HG02763 (cell line): ENCODE measurements around the gene MTX1.
"Not testable (repeated sequence)": the region's sequence is repeated elsewhere in the genome, so short reads cannot be mapped to it uniquely, and the experiment has no call there.

Source experiments
- ATAC-seq: cut with Tn5 transposase; IDR thresholded peaks from one replicate; pipeline ENCODE4 v1.9.1; 2021; ENCODE audit warnings: mild to moderate bottlenecking, moderate library complexity; ENCODE audit not compliant: unreplicated experiment

MTX1 gene

DNA sequence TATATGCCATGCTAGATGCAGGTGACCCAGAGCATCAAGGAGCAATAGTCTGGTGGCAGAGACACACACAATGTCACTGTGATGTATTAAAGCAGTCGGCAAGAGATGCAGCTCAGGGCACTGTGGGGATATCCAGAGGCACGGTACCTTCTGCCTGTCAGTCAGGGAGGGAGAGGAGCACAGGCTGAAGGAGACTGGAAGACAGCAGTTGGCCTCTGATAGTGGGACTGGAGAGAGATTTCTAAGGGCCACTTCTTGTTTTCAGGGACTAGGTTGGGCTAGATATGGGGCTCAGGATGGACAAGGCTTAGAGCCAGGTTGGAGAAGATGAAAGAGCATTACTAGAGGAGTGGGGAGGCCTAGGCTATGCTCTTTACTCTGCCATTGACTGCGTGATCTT is 22.8 kb downstream of the MTX1 start:
- ATAC-seq, result not testable (repeated sequence)

DNA sequence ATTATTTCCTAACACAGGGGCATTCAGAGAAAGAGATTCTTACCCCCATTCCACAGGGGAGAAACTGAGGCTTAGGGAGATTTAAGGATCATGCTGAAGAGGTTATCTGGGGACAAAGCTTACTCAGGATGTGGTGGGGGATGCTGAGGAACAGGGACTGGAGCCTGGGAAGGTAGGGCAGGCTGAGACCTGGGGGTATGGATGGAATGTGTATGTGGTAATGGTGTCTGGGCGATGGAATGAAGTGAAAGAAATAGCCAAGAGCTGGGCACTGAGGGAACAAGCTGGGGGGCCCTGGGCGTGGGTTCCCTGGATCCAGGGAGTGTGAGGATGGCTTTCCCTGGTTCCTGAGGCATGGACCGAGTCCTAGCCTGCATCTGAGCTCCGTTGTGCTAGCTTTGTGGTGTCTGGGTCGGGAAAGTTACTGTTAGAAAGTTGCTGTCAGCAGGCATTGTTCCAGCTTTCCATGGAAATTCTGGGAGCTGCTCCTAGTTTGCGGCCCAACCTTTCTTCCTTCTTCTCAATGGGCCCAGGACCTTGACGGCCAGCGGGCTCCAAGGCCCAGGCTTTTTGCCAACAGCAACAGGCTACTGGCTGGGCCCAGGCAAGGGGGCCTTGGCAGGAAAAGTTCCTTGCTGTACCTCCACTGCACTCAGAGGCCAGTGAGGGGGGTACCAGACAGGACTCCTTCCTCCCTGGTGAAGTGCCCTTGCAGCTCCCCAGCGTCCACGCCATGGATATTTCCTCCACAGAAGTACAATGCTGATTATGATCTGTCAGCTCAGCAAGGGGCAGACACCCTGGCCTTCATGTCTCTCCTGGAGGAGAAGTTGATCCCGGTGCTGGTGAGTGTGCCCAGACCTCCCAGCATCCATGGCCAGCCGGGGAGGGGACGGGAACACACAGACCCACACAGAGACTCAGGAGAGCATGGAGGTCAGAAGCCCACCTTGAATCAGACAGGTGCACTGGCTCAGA is 23.8 kb downstream of the MTX1 start:
- not testable (repeated sequence) for ATAC-seq

- ATAC-seq, result not testable (repeated sequence)
These were observed 25.0 kb downstream of the MTX1 start for GRCh38 chr1:155233502-155233901.

DNA sequence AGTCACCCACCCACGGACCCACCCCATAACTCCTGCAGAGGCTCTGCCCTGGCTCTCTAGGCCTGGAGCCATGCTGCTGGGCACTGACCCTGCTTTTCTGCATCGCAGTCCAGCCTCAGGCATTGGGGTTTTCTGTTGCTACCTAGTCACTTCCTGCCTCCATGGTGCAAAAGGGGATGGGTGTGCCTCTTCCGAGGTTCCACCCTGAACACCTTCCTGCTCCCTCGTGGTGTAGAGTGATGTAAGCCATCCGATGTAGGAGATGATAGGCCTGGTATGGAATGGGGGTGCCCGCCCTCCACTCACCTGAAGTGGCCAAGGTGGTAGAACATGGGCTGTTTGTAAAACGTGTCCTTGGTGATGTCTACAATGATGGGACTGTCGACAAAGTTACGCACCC is 26.9 kb downstream of the MTX1 start:
- ATAC-seq, result not testable (repeated sequence)

- no peak for ATAC-seq
These were observed 28.0 kb downstream of the MTX1 start for GRCh38 chr1:155236451-155236850.

DNA sequence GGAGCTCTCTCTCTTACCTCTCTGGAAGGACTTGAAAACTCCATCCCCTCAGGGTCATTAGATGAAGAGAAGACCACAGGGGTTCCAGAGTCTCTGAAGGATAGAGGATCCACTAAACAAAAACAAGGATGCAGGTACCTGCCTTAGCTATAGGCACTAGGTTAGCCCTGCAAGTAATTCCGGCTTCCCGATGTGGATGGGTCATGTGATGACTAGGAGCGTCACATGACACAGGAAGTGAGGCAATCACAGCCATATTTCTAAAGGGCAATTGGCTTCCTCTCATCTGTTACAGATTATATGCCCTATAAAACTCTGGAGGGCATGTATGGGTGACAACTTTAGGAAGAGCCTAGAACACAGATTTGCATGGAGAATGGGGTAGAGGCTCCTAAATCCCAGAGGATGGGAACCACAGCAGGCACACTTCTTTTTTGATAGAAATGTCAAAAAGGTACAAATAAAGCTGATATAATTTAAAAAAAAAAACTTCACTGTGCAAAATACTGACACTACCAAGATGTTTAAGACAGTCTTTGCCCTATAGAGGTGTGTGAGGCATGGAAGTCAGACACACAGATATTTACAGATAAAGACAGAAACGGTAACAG is 32.7 kb downstream of the MTX1 start:
- no peak for ATAC-seq

- ATAC-seq, result no peak
These were observed 33.4 kb downstream of the MTX1 start for GRCh38 chr1:155241841-155242264.

GRCh38 chr1:155242805-155243358 is 34.4 kb downstream of the MTX1 start:
- no peak for ATAC-seq

DNA sequence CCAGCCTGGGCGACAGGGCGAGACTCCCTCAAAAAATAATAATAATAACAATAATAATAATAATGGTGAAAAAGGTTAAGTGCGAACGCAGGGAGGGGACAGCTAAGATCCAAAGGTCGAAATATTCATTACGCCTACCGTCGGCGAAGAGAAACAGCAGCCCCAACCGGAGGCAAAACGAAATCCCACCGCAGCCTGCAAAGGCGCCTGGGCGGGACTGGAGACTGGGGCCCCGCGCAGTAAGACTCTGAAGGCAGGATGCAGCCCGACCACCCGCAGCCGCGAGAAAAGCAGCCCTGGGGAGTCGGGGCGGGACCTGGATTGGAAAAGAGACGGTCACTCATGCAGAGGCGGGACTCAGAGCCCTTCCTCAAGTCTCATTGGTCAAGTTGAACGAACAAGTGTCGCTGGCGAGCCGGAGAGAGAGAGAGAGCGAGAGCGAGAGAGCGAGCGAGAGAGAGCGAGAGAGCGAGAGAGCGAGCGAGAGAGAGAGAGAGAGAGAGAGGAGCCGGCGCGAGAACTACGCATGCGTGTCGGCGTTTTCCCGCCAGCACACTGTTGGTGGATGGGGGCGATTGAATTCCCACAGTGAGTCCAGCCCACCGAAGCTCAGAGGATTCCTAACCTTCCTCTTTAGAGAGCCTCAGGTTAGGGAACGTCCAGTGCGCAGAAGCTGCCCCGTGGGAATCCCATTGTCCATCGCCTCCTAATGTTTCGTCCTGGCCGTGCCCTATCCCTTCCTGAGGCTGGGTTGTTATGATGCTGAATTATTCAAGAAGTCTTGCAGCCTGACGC is 36.1 kb downstream of the MTX1 start:
- ATAC-seq, result peak; percentile 90

GRCh38 chr1:155245163-155245524 is 36.6 kb downstream of the MTX1 start:
- no peak for ATAC-seq

- ATAC-seq, result not testable (repeated sequence)
These were observed 38.3 kb downstream of the MTX1 start for GRCh38 chr1:155246796-155247195.

GRCh38 chr1:155247667-155248553 is 39.4 kb downstream of the MTX1 start:
- ATAC-seq, result no peak

DNA sequence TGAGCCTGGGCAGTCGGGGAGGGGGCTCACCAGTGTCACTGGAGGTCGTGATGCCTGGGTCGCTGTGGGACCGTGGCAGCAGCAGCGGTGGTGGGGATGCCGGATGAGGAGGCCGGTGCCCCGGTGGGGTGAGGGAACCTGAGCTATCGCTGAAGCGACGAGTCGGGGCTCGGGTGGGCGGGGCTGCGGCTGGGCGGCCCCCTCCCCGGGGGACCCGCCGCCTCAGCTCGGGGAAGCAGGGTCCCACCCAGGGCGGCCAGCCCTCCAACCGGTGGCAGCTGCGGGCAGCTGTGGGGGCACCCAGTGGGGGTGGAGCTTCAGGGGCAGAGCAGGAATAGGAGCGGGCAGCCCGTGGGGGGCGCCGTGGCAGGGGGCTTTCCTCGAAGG is 41.7 kb downstream of the MTX1 start:
- no peak for ATAC-seq

DNA sequence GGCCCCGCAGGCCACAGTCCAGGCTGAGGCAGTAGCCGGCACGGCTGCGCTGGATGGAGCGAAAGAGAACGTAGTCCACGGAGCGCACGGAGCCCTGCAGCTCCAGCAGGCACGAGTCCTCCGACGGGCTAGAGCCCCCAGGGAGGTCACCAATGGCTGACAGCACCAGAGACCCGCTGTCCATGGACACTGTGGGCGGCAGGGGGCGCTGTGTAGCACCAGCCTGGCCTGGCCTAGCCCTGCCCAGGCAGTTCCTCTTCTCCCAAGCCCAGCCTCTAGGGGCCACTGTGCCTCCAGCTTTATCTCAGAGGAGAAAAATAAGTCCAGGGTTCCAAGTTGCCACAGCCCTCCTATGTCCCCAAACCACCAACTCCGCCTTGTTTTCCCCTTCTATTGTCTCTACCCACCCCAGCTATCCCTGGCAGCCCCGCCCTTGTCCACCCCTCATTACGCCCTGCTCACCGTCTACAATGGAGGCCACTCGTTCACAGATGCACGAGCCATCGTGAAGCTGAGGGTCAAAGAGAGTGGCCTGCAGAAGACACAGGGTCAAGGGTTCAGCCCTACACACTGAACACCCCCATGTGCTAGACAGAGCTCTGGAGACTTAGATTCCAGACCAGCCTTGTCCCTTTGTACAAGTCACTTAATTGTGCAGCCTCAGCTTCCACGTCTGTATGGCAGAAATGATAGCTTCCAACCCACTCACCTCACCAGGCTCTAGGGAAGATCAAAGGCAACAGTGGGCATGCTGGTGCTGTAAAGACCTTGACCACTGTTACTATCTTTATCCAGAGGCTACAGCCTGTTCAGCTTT is 42.3 kb downstream of the MTX1 start:
- ATAC-seq, result peak; percentile 87

DNA sequence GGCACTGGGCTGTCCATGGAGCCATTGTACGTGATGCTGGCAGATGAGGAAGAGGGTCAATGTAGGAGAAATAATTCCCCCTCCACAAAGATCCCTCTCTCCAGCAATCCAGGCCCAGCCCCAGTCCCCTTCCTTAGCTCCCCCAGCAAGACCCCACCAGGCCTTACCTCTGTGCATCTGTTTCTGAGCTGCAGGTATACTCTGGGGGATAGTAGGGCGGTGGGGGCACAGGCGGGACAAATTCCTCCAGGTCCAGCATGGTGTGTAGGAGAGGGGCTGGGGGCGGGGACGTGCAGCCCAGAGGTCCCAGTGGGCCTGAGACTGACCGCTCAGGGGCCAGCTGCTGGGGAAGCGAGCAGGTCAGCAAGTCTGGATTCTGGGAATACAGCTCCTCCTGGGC is 43.1 kb downstream of the MTX1 start:
- no peak for ATAC-seq

- no peak for ATAC-seq
These were observed 44.7 kb downstream of the MTX1 start for GRCh38 chr1:155253208-155253607.

DNA sequence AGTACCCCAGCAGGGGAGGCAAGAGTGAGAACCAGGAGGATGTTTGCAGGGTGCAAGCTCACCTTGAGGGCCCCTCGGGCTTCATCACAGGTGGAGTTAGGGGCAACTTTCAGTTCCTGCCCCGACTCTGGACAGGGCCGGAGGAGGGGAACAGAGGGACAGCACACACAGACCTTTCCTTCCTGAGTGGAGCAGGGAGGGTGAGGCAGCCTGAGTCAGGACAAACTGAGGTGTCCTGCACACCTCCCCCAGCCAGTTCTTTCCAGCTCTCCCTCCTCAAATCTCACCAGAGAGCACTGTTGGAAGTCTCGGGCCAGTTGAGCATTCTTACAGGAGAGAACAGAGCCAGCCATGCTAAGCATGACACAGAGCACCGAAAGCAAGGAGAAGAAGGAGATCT is 45.3 kb downstream of the MTX1 start:
- no peak for ATAC-seq

- ATAC-seq, result no peak
These were observed 45.8 kb downstream of the MTX1 start for GRCh38 chr1:155254228-155254713.

DNA sequence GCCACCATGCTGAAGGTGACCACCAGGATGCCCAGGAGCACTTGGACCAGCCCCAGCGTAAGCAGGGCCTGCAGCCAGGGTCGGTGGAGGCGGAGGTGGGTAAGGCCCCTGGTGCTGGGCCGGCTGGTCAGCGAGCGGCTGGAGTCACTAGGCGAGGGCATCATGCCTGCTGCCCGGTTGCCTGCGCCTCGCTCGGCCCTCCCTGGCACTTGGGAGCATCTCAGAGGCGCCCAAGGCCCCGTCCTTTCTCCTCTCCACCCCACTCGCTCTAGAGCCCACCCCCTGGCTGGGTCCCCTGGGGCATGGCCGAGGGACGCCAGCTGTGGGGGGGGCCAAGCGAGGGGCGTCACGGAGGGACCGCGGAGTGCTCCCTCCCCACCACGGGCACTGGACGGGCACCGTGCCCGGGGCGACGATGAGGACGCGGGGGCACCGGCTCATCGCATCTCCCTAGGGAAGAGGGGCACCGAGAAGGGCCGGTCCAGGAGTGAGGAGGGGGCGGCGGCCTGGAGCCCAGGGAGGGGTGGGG is 46.3 kb downstream of the MTX1 start:
- no peak for ATAC-seq
